ENCODE measurements around the gene PADI2.

The PADI2 gene

GRCh38 chr1:17053086-17053684 lies 66.1 kb downstream of the PADI2 start:
- DNase-seq: no peak

GRCh38 chr1:17052641-17053040 lies 66.6 kb downstream of the PADI2 start:
- no peak for DNase-seq

- no peak for DNase-seq
Observed at GRCh38 chr1:17052038-17052437, 67.2 kb downstream of the PADI2 start.

GRCh38 chr1:17047924-17048323 lies 71.3 kb downstream of the PADI2 start:
- no peak for DNase-seq

- DNase-seq: no peak
Observed at GRCh38 chr1:17046334-17046657, 73.0 kb downstream of the PADI2 start.

- DNase-seq: peak; percentile 57
Observed at GRCh38 chr1:17045634-17046333, 73.5 kb downstream of the PADI2 start.

- DNase-seq: no peak
Observed at GRCh38 chr1:17045150-17045549, 74.1 kb downstream of the PADI2 start.

- no peak for DNase-seq
Observed at GRCh38 chr1:17043676-17044075, 75.6 kb downstream of the PADI2 start.

- DNase-seq: no peak
Observed at GRCh38 chr1:17040135-17040534, 79.1 kb downstream of the PADI2 start.

GRCh38 chr1:17039522-17039921 lies 79.7 kb downstream of the PADI2 start:
- DNase-seq: no peak

GRCh38 chr1:17033481-17033880 lies 85.8 kb downstream of the PADI2 start:
- no peak for DNase-seq

GRCh38 chr1:17032741-17033140 lies 86.5 kb downstream of the PADI2 start:
- no peak for DNase-seq

GRCh38 chr1:17031436-17031835 lies 87.8 kb downstream of the PADI2 start:
- no peak for DNase-seq

GRCh38 chr1:17030206-17030605 lies 89.0 kb downstream of the PADI2 start:
- DNase-seq: no peak

GRCh38 chr1:17028662-17029188 lies 90.5 kb downstream of the PADI2 start:
- no peak for DNase-seq

- DNase-seq: no peak
Observed at GRCh38 chr1:17027900-17028299, 91.4 kb downstream of the PADI2 start.

- DNase-seq: no peak
Observed at GRCh38 chr1:17027403-17027802, 91.8 kb downstream of the PADI2 start.

- no peak for DNase-seq
Observed at GRCh38 chr1:17024721-17025120, 94.5 kb downstream of the PADI2 start.

- DNase-seq: peak; percentile 41
Observed at GRCh38 chr1:17023573-17023972, 95.7 kb downstream of the PADI2 start.

- no peak for DNase-seq
Observed at GRCh38 chr1:17023102-17023501, 96.1 kb downstream of the PADI2 start.

GRCh38 chr1:17021896-17022295 lies 97.4 kb downstream of the PADI2 start:
- DNase-seq: no peak

- no peak for DNase-seq
Observed at GRCh38 chr1:17020502-17020901, 98.7 kb downstream of the PADI2 start.

GRCh38 chr1:17018849-17019248 lies 100.4 kb downstream of the PADI2 start:
- DNase-seq: no peak

- DNase-seq: no peak
Observed at GRCh38 chr1:17017435-17017834, 101.8 kb downstream of the PADI2 start.
